GM18861 (cell line): ENCODE results near the gene EFHC1.

Source experiments
- ATAC-seq: cut with Tn5 transposase; IDR thresholded peaks from one replicate; pipeline ENCODE4 v1.9.1; 2021; ENCODE audit not compliant: unreplicated experiment

EFHC1 gene

GRCh38 chr6:52500238-52501129 is 80.3 kb downstream of the EFHC1 start:
- no peak for ATAC-seq

- ATAC-seq, result no peak
Measured at GRCh38 chr6:52502306-52503029, 82.3 kb downstream of the EFHC1 start.

- no peak for ATAC-seq
Measured at GRCh38 chr6:52503323-52503747, 83.2 kb downstream of the EFHC1 start.

GRCh38 chr6:52503851-52504781 is 84.0 kb downstream of the EFHC1 start:
- ATAC-seq, result no peak

- ATAC-seq, result no peak
Measured at GRCh38 chr6:52504782-52505136, 84.6 kb downstream of the EFHC1 start.

- ATAC-seq, result no peak
Measured at GRCh38 chr6:52505726-52506409, 85.7 kb downstream of the EFHC1 start.

- ATAC-seq, result no peak
Measured at GRCh38 chr6:52506476-52506875, 86.3 kb downstream of the EFHC1 start.

GRCh38 chr6:52507557-52508260 is 87.6 kb downstream of the EFHC1 start:
- ATAC-seq, result no peak

GRCh38 chr6:52508261-52508739 is 88.2 kb downstream of the EFHC1 start:
- ATAC-seq, result no peak

- ATAC-seq, result no peak
Measured at GRCh38 chr6:52509281-52510212, 89.4 kb downstream of the EFHC1 start.

GRCh38 chr6:52510213-52510562 is 90.0 kb downstream of the EFHC1 start:
- ATAC-seq, result no peak

- ATAC-seq, result no peak
Measured at GRCh38 chr6:52511163-52511562, 91.0 kb downstream of the EFHC1 start.

- no peak for ATAC-seq
Measured at GRCh38 chr6:52511572-52512151, 91.5 kb downstream of the EFHC1 start.

GRCh38 chr6:52512199-52512598 is 92.1 kb downstream of the EFHC1 start:
- no peak for ATAC-seq

- no peak for ATAC-seq
Measured at GRCh38 chr6:52513464-52513863, 93.3 kb downstream of the EFHC1 start.

- ATAC-seq, result no peak
Measured at GRCh38 chr6:52513896-52514295, 93.8 kb downstream of the EFHC1 start.

- ATAC-seq, result no peak
Measured at GRCh38 chr6:52514514-52514913, 94.4 kb downstream of the EFHC1 start.

GRCh38 chr6:52515219-52515960 is 95.2 kb downstream of the EFHC1 start:
- ATAC-seq, result no peak
